Colon (tissue), 2 donors: ENCODE results near the gene SYNE4.
"Not testable (repeated sequence)": the region's sequence is repeated elsewhere in the genome, so short reads cannot be mapped to it uniquely, and the experiment has no call there.

ENCODE experiments used
- FAIRE-seq: peaks from 2 replicates; lab custom pipeline; 2012; peaks lifted over from hg19 to GRCh38; lab: Jason Lieb, UNC
- donor health status: control.
- donor health status: control.

SYNE4 gene, protein sequence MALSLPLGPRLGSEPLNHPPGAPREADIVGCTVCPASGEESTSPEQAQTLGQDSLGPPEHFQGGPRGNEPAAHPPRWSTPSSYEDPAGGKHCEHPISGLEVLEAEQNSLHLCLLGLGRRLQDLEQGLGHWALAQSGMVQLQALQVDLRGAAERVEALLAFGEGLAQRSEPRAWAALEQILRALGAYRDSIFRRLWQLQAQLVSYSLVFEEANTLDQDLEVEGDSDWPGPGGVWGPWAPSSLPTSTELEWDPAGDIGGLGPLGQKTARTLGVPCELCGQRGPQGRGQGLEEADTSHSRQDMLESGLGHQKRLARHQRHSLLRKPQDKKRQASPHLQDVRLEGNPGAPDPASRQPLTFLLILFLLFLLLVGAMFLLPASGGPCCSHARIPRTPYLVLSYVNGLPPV

DNA sequence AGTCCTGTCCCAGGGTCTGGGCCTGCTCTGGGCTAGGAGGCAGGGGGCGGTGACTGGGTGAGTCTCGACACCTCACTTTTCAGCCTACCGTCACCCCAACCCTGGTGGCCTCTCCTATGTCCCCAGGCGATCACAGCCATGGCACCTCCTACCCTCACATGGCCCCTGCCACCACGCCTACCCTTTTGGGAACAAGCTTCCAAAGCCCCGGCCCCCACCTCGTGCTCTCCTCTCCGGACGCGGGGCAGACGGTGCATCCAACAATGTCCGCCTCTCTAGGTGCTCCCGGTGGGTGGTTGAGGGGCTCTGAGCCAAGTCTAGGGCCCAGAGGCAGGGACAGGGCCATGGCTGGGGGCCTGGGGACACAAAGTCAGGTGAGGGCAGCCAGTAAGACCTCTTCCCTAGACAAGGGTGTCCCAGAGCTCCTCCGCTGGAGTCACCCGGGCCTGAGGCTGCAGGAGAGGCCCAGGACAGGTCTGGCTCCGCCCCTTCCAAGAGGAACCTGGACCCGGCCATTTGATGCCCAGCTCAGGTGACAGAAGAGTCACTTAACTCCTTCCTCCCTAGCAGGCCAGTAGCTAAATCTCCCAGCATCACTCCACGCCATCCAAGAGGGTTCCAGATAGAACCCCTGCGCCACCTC lies at the start of gene SYNE4:
Gene SYNE4, minus strand, starts transcription at position 478 of the 643 bp plus-strand sequence. Its CDS starts 132 bp downstream, at position 346.
- FAIRE-seq, result no peak

DNA sequence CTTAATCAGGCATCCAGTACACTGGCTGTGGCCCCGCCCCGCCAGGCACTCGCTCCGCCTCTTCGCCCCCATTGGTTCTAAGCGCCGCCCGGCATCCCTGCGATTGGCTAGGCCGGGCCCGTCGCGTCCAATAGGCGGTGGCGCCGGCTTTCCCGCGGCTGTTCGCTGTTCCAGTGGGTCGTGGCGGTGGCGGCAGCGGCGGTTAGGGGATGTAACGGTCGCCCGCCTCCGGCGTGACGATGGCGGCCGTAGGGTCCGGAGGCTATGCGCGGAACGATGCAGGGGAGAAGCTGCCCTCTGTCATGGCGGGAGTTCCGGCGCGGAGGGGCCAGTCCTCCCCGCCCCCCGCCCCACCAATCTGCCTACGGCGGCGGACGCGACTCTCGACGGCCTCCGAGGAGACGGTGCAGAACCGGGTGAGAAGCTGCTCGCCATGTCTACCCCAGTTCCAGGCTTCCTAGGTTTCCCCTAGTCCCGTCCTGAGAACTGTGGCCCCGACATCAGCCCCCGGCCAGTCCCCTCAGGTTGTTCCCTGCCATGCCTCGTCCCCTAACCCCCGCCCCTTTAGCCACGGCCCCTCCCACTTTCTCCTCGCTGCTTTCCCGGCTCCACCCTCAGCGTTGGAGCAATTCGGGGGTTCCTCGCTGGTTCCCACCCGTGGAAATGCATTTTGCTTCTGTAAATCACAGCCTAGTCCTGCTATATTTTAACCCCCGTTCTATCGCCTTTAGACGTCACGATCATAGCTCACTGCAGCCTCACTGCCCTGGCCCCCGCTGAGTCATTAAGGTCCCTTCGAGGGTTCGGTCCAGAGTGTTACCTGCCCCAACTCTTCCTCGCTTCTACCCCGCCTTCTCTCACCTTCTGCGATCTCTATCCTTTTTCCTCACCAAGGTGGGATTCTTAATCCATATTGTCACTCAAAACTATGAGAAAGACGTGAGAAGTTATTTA lies 46.4 kb upstream of the SYNE4 start, which contains the start of gene WDR62:
Gene WDR62, plus strand, starts transcription at position 165 of the 954 bp plus-strand sequence. Its CDS starts 75 bp downstream, at position 240.
- no peak for FAIRE-seq

DNA sequence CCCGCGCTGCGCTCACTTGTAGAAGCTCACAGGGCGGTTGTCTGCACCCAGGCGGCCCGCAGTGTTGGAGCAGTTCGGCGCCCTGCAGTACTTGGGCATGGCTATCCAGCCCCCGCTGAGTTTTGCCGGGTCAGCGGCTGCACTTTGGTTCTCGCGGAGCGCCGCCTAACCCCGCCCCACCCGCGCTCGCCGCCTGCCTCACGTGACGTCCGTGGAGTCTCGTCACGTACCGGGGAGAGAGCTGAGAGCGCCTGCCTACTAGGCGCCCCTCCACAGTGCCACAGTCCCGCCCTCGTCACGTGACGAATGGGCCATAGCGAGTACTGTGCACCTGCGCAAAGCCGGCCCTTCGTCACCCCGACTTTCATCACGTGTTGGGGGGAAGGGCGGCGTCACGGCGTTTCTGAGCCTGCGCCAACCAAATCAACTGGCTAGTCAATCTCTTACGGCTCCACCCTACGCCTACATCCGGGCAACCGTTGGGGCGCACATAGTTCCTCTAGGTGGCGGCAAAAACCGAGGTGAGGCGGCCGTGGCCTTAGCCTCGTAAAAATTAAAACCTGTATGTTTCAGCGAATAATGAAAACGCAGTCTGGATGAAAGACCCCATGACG lies 45.6 kb upstream of the SYNE4 start, which contains the start of gene THAP8:
Gene THAP8, minus strand, starts transcription at position 167 of the 614 bp plus-strand sequence. Its CDS starts 68 bp downstream, at position 99.
- no peak for FAIRE-seq

DNA sequence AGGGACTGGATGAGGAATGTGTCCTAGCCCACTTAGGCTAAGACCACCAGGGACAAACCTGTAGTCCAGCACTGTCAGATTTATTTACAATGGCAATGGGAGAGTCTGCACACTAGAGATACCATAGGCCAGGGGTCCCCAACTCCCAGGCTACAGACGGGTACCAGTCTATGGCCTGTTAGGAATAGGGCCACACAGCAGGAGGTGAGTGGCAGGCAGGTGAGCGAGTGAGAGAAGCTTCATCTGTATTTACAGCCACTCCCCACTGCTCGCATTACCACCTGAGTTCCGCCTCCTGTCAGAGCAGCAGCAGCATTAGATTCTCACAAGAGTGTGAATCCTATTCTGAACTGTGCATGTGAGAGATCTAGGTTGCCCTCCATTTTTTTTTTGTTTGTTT lies 43.0 kb upstream of the SYNE4 start:
- no peak for FAIRE-seq

DNA sequence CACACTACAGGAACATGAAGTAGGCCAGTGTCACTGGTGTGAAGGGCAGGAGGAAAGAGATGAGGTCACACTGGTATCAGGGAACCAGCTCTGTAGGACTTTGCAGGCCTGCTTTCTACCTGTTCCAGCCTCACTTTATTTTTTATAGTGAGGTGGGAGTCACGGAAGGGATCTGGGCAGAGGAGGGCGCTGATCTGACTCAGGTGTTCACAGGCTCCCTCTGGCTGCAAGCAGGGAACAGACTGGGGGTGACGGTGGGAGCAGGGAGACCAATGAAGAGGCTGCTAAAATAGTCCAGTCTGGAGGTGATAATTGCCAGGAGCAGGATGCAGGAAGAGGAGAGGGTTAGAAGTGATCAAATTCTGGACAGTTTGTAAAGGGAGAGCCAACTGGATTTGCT lies 42.6 kb upstream of the SYNE4 start:
- no peak for FAIRE-seq

DNA sequence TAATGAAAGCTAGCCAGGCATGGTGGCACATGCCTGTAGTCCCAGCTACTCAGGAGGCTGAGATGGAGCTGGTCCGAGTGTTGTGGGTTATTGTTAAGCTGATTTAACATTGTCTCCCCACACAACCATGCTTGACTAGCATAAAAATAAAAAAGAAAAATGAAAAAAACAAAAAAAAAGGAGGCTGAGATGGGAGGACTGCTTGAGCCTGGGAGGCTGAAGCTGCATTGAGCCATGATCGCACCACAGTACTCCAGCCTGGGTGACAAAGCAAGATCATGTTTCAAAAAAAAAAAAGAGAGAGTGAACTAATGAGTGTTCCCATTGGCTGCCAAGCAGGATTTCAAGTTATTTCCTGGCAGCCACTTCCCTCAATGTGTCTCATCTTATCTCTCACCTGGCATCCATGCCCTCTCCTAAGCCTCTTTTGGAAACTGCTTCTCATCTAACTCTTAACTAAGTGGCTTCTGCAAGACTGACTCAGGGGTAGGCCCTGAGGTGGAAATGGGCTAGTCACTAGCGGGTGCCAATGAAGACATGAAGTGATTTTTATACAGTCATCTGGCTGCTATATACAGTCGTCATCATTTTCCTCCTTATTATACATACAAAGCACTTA lies 40.6 kb upstream of the SYNE4 start:
- FAIRE-seq, result no peak

DNA sequence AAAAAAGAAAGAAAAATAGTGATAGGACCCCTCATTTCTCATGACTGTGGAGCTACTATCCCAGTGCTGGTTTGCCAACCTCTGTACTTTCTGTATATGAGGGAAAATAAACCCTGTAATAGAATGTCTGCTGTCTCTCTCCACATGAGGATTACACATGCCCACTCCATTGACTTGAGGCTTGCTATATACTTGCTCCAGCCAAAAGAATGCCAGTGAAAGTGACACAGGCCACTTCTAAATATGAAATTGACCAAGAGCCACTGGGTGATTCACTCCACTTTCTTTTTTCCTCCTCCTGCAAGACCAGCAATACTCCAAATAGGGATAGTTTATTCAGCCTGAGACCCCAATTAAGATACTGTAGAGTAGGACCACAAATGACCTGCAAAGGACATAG lies 39.2 kb upstream of the SYNE4 start:
- no peak for FAIRE-seq

DNA sequence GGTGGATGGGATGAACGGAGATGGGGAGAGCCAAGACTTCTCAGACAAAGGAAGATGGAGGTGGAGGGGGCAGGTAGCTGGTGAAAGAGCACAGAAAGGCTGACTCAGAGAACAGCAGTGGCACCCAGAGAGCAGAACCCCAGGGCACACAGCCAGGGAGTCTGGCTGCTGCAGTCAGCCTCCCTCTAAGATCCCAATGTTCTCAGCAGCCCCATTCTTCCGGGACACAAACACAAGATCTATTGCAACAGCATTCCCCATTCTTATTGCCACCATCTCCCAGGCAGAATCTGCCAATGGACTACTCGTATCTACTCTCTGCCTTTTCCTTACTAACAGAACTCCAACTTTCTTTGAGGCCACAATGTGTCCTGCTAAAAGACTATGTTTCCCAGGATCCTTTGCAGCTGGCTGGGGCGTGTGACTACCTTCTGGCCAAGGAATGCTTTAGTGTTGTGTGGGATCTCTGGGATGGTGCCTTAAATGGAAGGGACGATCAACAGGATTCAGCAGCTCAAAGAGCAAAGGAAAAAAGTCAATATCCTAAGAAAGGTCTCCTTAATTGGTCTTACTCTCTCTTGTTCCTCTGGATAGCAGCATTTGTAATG lies 37.9 kb upstream of the SYNE4 start:
- no peak for FAIRE-seq

DNA sequence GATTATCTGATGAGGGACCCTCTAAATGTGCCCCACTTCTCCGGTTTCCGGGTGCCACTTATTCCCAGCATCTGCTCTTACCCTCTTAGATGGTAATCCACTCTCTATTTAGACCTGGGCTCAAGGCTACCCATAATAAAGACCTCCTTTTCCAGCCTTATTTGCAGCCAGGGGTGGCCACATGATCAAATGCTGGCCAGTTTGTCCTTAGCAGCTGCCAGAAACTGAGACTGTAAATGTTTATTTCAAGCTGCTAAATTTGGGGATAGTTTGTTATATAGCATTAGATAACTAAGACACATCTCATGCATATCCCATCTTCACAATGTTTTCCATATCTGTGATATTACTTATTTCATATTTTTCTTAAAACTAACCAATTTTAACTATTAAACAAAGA lies 35.3 kb upstream of the SYNE4 start:
- FAIRE-seq, result no peak

DNA sequence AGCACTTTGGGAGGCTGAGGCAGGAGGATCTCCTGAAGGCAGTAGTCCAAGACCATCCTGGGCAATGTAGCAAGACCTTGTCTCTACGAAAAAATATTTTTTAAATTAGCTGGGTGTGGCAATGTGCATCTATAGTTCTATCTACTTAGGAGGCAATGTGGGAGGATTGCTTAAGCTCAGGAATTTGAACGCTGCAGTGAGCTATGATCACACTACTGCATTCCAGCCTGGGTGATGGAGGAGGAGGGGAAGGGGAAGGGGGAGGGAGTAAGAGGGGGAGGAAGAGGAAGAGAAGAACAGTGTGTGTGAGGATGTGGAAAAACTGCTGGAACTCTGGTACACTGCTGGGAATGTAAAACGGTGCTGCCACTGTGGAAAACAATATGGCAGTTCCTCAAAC lies 33.2 kb upstream of the SYNE4 start:
- no peak for FAIRE-seq

DNA sequence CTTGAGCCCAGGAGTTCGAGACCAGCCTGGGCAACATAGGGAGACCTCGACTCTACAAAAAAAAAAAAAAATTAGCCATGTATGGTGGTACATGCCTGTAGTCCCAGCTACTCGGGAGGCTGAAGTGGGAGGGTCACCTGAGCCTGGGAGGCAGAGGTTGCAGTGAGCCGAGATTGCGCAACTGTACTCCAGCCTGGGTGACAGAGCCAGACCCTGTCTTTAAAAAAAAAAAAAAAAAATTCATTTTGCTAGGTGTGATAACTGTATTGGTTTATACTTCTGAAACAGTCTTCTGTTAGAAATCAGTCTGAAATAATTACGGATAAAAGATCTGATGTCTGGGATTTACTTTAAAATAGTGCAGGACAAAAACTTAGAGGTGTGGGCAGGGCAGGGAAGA lies 32.5 kb upstream of the SYNE4 start:
- FAIRE-seq, result not testable (repeated sequence)

DNA sequence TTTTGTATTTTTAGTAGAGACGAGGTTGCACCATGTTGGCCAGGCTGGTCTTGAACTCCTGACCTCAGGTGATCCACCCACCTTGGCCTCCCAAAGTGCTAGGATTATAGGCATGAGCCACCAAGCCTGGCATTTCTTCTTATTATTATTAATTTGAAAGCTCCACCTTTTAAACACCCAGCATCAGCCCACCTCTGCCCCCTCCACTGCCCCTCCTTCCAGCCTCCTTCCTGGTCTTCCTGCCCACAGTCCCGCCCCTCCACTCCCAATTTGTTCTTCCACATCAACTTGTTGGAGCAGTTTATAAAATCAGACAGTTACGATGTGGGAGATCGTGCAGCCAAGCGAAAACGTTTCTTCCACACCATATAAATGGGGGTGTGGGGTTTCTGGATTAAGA lies 31.9 kb upstream of the SYNE4 start:
- no peak for FAIRE-seq

DNA sequence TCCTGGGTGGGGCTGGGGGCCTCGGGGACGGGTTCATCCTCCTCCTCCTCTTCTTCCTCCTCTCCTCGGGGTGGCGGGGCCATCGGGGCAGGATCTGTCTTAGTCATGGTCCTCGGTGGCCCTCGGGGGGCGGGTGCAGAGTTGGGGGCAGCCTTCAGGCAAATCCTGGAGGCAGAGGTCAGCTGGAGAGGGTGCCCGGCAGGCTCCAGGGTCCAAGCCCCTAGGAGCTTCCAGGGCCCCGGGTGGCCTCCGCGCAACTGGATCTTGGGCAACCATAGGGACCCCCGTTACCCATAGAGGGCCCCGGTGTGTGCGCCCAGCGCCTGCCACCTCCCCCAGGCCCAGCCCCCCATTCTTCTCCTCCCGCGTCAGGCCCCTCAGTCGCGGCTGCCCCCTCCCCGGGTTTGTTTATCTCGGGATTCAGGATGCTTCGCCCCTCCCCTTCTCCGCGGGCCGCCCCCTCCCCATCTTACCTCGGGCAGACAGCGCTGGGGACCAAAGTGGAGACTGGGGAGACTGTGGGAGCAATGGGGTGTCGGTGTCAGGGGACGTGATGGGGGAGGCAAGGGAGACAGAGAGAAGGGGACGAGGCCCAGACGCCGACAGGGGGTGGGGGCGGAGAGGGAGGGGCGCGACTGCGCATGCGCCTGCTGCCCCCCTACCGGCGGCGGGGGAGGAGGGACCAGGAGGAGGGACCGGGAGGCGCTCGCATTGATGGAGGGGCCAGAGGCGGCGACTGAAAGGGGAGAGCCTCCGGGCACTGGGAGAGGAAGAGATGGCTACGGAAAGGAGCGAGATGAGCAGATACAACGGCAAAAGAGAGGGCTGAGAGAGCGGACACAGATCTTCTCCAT lies 23.9 kb upstream of the SYNE4 start, which contains the start of gene CLIP3:
Gene CLIP3, minus strand, starts transcription at position 623 of the 854 bp plus-strand sequence. Its CDS starts 516 bp downstream, at position 107.
- no peak for FAIRE-seq

DNA sequence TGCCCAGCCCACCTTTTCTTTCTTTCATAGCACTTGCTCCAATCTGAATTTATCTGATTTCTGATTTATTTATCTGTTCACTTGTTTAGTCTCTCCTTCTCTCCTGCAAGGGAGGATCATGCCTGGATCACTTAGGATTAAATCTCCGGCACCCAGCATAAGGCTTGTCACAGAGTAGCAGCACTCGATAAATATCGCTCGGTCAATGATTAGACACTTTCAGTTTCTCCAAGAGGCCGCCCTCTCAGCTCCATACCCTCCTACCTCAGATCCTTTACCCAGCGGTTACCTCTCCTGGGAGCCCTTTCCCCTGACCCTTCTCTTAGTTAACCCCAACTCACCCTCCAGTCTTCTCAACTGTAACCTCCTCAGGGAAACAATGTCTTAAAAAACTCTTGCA lies 22.7 kb upstream of the SYNE4 start:
- FAIRE-seq, result no peak

DNA sequence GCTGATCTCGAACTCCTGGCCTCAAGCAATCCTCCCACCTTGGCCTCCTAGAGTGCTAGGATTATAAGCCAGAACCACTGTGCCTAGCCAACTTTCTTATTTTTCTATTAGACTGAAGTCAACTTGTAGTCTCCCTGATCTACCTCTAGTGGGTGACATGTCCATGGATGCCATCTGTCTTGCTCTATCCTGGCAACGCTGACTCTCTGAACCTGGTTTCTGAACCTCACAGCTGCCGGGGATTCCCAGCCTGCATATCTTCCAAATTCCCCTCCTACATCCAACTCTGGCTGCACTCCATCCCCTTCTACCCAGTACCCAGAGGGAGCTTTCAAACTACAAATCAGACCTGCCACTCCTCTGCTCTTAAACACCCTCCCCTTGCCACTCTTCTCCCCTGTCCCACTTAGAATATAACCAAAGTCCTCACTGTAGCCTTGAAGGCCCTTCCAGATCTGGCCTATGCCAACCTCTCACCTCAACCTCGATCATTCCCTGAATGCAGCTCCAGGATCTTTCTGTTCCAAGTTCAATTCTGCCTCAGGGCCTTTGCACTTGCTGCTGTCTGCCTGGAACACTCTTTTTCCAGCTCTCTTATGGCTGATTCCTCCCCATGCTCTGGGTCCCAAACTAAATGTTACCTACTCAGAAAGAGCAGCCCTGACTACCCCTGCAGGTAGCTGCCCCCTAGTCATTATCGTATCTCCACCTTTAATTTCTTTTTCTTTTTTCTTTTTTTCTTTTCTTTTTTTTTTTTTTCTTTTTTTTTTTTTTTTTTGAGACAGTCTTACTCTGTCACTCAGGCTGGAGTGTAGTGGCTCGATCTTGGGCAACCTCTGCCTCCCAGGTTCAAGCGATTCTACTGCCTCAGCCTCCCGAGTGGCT lies 21.9 kb upstream of the SYNE4 start:
- no peak for FAIRE-seq

DNA sequence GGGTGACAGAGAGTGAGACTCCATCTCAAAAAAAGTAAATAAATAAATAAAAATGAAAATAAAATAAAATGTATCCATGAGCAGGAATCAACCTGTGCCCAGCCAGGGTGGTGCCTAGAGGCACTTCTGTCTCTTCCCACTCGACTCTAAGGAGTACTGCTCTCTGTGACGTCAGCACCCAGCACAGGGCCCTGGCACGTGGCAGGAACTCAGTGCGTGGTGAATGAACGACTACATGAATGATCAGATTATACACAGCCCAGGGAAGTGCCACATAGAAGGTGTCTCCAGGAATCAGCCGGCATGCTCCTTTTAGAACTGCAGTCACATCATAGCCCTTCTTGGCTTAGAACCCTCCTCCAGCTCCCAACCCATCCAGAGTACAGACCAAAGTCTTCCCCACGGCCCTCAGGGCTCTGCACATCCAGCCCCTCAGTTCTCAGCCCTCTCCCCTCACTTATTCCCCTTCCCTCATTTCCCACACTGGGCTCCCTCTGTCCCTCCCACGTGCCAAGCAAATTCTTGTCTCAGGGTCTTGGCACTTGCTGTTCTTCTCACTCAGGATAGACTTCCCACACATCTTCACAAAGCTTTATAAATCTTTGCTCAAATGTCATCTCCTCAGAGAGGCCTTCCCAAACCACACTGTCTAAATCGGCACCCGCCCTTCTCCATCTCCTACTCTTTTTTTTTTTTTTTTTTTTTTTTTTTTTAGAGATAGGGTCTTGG lies 19.9 kb upstream of the SYNE4 start:
- FAIRE-seq, result no peak

DNA sequence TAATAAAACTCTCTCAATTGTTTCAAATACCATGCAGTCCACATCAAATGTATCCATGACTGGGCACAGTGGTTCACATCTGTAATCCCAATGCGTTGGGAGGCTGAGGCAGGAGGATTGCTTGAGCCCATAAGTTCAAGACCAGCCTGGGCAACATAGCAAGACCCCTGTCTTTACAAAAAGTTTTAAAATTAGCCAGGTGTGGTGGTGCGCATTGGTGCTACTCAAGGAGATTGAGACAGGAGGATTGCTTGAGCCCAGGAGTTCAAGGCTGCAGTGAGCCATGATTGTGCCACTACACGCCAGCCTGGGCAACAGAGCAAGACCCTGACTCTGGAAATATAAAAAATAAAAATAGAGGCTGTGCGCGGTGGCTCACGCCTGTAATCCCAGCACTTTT lies 19.1 kb upstream of the SYNE4 start:
- no peak for FAIRE-seq
